OCI-LY1 (cell line): ENCODE results near the gene WWP2.

Experiments
- H2AFZ ChIP-seq: fragments of 200-600 bp; sonication (generic), shearing (Covaris generic); 2 replicates; pipeline ENCODE4 v1.6.0; 2014; ENCODE audit warnings: antibody characterized with exemption, mild to moderate bottlenecking, low read length
- H3F3A ChIP-seq: fragments of 200-600 bp; sonication (generic), shearing (Covaris generic); 2 replicates; pipeline ENCODE4 v1.6.0; 2014; ENCODE audit warnings: mild to moderate bottlenecking, antibody characterized with exemption, low read length, moderate library complexity; ENCODE audit not compliant: insufficient read depth
- H3K27ac ChIP-seq: fragments of 200-600 bp; sonication (generic); 2 replicates; pipeline ENCODE4 v1.5.1; 2014; ENCODE audit warnings: low read length, mixed run types, mild to moderate bottlenecking, low read depth; ENCODE audit not compliant: poor library complexity, severe bottlenecking
- H3K27me3 ChIP-seq: fragments of 200-600 bp; sonication (generic); 2 replicates; pipeline ENCODE4 v1.6.0; 2014; ENCODE audit warnings: antibody characterized with exemption, mild to moderate bottlenecking, low read length, moderate library complexity; ENCODE audit not compliant: insufficient read depth
- H3K36me3 ChIP-seq: fragments of 200-600 bp; sonication (generic); 2 replicates; pipeline ENCODE4 v1.6.1; 2014; ENCODE audit warnings: mild to moderate bottlenecking, antibody characterized with exemption, low read length, moderate library complexity, mixed read lengths; ENCODE audit not compliant: insufficient read depth
- H3K4me1 ChIP-seq: fragments of 200-600 bp; sonication (generic); 2 replicates; pipeline ENCODE4 v1.5.1; 2014; ENCODE audit warnings: mild to moderate bottlenecking, low read length, moderate library complexity; ENCODE audit not compliant: insufficient read depth, severe bottlenecking
- H3K4me2 ChIP-seq: fragments of 200-600 bp; sonication (generic), shearing (Covaris generic); 2 replicates; pipeline ENCODE4 v1.6.1; 2014; ENCODE audit warnings: low read length
- H3K4me3 ChIP-seq: fragments of 200-600 bp; sonication (generic); 2 replicates; pipeline ENCODE4 v1.5.1; 2014; ENCODE audit warnings: low read length, low read depth, mild to moderate bottlenecking, mixed read lengths; ENCODE audit not compliant: poor library complexity, severe bottlenecking
- H3K79me2 ChIP-seq: fragments of 200-600 bp; shearing (Covaris generic); 2 replicates; pipeline ENCODE4 v1.6.1; 2016; ENCODE audit warnings: mixed run types, low read length, mixed read lengths; ENCODE audit not compliant: insufficient read depth
- H3K9ac ChIP-seq: fragments of 200-600 bp; sonication (generic), shearing (Covaris generic); 2 replicates; pipeline ENCODE4 v1.6.1; 2014; ENCODE audit warnings: mild to moderate bottlenecking, low read length, mixed read lengths
- H3K9me2 ChIP-seq: fragments of 200-600 bp; sonication (generic), shearing (Covaris generic); 2 replicates; pipeline ENCODE4 v1.6.1; 2014; ENCODE audit warnings: low read depth, mild to moderate bottlenecking, low read length, mixed read lengths
- H3K9me3 ChIP-seq: fragments of 200-600 bp; shearing (Covaris generic); 2 replicates; pipeline ENCODE4 v1.6.1; 2014; ENCODE audit warnings: low read length, mixed read lengths
- H4K20me1 ChIP-seq: fragments of 200-600 bp; sonication (generic), shearing (Covaris generic); 2 replicates; pipeline ENCODE4 v1.6.0; 2016; ENCODE audit warnings: mild to moderate bottlenecking, low read length; ENCODE audit not compliant: insufficient read depth
- EZH2 ChIP-seq: fragments of 200-600 bp; sonication (generic), shearing (Covaris generic); IDR thresholded peaks from 2 replicates; pipeline ENCODE4 v1.8.0; 2017; ENCODE audit warnings: borderline replicate concordance, mixed run types, mild to moderate bottlenecking, antibody characterized with exemption, low read length, moderate library complexity, mixed read lengths
- TF ChIP-seq, protein P1 (sequence below): fragments of 200-600 bp; sonication (generic), shearing (Covaris generic); IDR thresholded peaks from 2 replicates; pipeline ENCODE4 v1.5.1; 2017; ENCODE audit warnings: mild to moderate bottlenecking, antibody characterized with exemption, low read length, moderate library complexity, mixed read lengths

WWP2 gene

DNA sequence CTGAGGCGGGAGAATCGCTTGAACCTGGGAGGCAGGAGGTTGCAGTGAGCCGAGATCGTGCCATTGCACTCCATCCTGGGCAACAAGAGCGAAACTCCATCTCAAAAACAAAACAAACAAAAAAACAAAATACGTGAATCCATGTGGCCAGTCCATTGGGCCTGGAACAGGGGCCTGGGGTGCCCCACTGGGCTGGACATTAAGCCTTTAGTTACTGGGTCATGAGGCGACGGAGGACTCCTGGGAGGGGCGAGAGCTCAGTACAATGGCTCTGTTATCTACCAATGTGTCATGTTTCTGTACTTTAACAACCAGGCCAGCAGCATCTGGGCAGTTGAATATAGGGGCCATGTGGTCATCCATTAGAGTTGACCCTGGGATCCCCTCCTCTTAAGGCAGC lies 170.1 kb downstream of the WWP2 start:
- Histone ChIP-seq H3K9me2 (no peaks in the 10 kb centered on the region), H4K20me1 (no peaks in the 10 kb centered on the region), H3F3A (no peaks in the 10 kb centered on the region), H3K9ac (no peak overlapping the region), H3K4me2 (no peak overlapping the region), H2AFZ (no peak overlapping the region), H3K4me3 (no peak overlapping the region), H3K36me3 (peaks cover 23% of the 10 kb centered on the region), H3K27ac (no peak overlapping the region), H3K27me3 (no peaks in the 10 kb centered on the region), H3K79me2 (no peaks in the 10 kb centered on the region), H3K4me1 (no peaks in the 10 kb centered on the region), H3K9me3 (no peaks in the 10 kb centered on the region)
- TF ChIP-seq, protein P1, sequence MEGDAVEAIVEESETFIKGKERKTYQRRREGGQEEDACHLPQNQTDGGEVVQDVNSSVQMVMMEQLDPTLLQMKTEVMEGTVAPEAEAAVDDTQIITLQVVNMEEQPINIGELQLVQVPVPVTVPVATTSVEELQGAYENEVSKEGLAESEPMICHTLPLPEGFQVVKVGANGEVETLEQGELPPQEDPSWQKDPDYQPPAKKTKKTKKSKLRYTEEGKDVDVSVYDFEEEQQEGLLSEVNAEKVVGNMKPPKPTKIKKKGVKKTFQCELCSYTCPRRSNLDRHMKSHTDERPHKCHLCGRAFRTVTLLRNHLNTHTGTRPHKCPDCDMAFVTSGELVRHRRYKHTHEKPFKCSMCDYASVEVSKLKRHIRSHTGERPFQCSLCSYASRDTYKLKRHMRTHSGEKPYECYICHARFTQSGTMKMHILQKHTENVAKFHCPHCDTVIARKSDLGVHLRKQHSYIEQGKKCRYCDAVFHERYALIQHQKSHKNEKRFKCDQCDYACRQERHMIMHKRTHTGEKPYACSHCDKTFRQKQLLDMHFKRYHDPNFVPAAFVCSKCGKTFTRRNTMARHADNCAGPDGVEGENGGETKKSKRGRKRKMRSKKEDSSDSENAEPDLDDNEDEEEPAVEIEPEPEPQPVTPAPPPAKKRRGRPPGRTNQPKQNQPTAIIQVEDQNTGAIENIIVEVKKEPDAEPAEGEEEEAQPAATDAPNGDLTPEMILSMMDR = no peak
- TF ChIP-seq EZH2 = no peak

DNA sequence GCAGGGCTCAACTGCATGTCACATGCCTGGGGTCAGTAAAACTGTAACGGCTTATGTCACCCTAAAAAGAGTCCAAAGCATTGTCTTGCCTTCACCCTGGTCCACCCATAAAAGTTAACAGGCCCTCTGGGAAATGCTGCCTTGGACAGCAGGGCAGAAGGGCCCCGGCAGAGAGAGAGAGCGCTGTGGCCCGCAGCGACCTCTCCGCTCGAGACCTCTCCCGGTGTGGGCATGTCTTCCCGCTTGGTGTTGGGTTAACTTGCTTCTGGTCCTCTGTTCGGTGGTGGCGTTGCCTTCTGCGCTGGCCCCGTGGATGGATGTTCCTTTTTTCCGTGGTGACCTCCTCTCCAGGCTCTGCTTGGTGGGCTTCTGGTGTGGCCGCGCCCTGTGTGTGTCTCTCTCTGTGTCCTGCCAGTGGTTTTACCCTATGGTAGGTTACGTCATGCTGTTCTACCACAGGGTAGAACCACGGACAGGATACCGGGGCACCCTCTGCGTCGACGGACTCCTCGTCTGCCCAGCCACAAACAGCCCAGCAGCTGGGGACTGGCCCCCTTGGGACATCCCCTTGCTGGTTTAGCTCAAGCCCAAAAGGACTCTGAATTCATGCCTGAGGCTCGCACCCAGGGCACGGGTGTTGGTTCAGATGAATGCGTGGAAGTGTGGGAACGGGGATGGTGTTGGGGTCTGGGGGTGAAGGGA lies 170.7 kb downstream of the WWP2 start:
- no peaks in the 10 kb centered on the region for H3K9me3 ChIP-seq
- no peaks in the 10 kb centered on the region for H4K20me1 ChIP-seq
- H2AFZ ChIP-seq = no peak overlapping the region
- TF ChIP-seq EZH2 = no peak
- TF ChIP-seq, protein P1 = no peak
- H3F3A ChIP-seq = no peaks in the 10 kb centered on the region
- H3K27ac ChIP-seq = no peak overlapping the region
- no peak overlapping the region for H3K9ac ChIP-seq
- H3K4me2 ChIP-seq = no peak overlapping the region
- no peaks in the 10 kb centered on the region for H3K9me2 ChIP-seq
- no peaks in the 10 kb centered on the region for H3K4me1 ChIP-seq
- no peaks in the 10 kb centered on the region for H3K27me3 ChIP-seq
- H3K79me2 ChIP-seq = no peaks in the 10 kb centered on the region
- peaks cover 26% of the 10 kb centered on the region for H3K36me3 ChIP-seq
- H3K4me3 ChIP-seq = no peak overlapping the region

DNA sequence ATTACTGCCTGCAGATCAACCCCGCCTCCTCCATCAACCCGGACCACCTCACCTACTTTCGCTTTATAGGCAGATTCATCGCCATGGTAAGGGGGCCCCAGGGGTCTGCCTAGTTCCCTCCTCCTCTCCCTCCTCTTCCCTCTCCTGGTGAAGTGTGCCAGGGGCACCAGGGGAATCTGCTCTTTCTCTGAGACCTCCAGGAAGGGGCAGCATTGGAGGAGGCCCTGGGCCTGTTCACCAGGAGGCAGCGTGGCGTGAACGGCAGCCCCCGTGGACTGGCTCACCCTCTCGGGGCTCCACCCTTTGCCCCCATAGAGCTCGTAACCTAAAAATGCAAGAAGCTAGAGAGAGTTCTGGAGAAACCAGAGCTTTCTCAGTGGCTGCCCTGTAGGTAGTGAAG lies 171.9 kb downstream of the WWP2 start:
- Histone ChIP-seq H3K79me2 (no peaks in the 10 kb centered on the region), H4K20me1 (no peaks in the 10 kb centered on the region), H3K4me2 (no peak overlapping the region), H2AFZ (no peak overlapping the region), H3K9me3 (no peaks in the 10 kb centered on the region), H3K9me2 (no peaks in the 10 kb centered on the region), H3K36me3 (peaks cover 35% of the 10 kb centered on the region), H3K4me3 (no peak overlapping the region), H3K9ac (no peak overlapping the region), H3K4me1 (no peaks in the 10 kb centered on the region), H3K27me3 (no peaks in the 10 kb centered on the region), H3F3A (no peaks in the 10 kb centered on the region), H3K27ac (no peak overlapping the region)
- no peak for TF ChIP-seq EZH2
- TF ChIP-seq, protein P1 = no peak
